Measurements from ENCODE around the gene PHLPP1.

Gene PHLPP1

GRCh38 chr18:62919109-62919838 lies 203.9 kb downstream of the PHLPP1 start:
- DNase-seq (ENCODE audit: low read depth): no peak
- H3K4me3 ChIP-seq (ENCODE audit: low read depth, low read length): no peak overlapping the region
- in situ Hi-C loops (cut with HindIII; ENCODE audit: low sequenced_read_pairs): no loop called here
- TF ChIP-seq CTCF (IDR thresholded peaks at IDR 0.05; ENCODE audit: low read depth, low read length, missing control alignments): no peak

- no peak overlapping the region for H3K4me3 ChIP-seq (ENCODE audit: low read depth, low read length)
- in situ Hi-C loops (cut with HindIII; ENCODE audit: low sequenced_read_pairs): no loop called here
- no peak for TF ChIP-seq CTCF (IDR thresholded peaks at IDR 0.05; ENCODE audit: low read depth, low read length, missing control alignments)
- DNase-seq (ENCODE audit: low read depth): no peak
Observed at GRCh38 chr18:62925031-62925688, 209.8 kb downstream of the PHLPP1 start.

GRCh38 chr18:62928326-62928725 lies 213.0 kb downstream of the PHLPP1 start:
- in situ Hi-C loops (cut with HindIII; ENCODE audit: low sequenced_read_pairs): no loop called here
- DNase-seq (ENCODE audit: low read depth): no peak
- TF ChIP-seq CTCF (IDR thresholded peaks at IDR 0.05; ENCODE audit: low read depth, low read length, missing control alignments): no peak

GRCh38 chr18:62933261-62933887 lies 218.0 kb downstream of the PHLPP1 start:
- no peak for TF ChIP-seq CTCF (IDR thresholded peaks at IDR 0.05; ENCODE audit: low read depth, low read length, missing control alignments)
- H3K4me3 ChIP-seq (ENCODE audit: low read depth, low read length): no peak overlapping the region
- DNase-seq (ENCODE audit: low read depth): no peak
- in situ Hi-C loops (cut with HindIII; ENCODE audit: low sequenced_read_pairs): no loop called here

More at GRCh38 chr18:62928326-62928725, 213.0 kb downstream of the PHLPP1 start:
- H3K4me3 ChIP-seq (ENCODE audit: low read depth, low read length): no peak overlapping the region

- no peak for DNase-seq (ENCODE audit: low read depth)
- no peak for TF ChIP-seq CTCF (IDR thresholded peaks at IDR 0.05; ENCODE audit: low read depth, low read length, missing control alignments)
- H3K4me3 ChIP-seq (ENCODE audit: low read depth, low read length): no peak overlapping the region
- in situ Hi-C loops (cut with HindIII; ENCODE audit: low sequenced_read_pairs): no loop called here
Observed at GRCh38 chr18:62935994-62936393, 220.7 kb downstream of the PHLPP1 start.

GRCh38 chr18:62937065-62937464 lies 221.7 kb downstream of the PHLPP1 start:
- H3K4me3 ChIP-seq (ENCODE audit: low read depth, low read length): no peak overlapping the region
- in situ Hi-C loops (cut with HindIII; ENCODE audit: low sequenced_read_pairs): no loop called here
- no peak for TF ChIP-seq CTCF (IDR thresholded peaks at IDR 0.05; ENCODE audit: low read depth, low read length, missing control alignments)
- DNase-seq (ENCODE audit: low read depth): no peak

Measured in astrocyte of the cerebellum (primary cell).